ENCODE results near the gene DMBT1.
"Not testable (repeated sequence)": the region's sequence is repeated elsewhere in the genome, so short reads cannot be mapped to it uniquely, and the experiment has no call there.

The DMBT1 gene

DNA sequence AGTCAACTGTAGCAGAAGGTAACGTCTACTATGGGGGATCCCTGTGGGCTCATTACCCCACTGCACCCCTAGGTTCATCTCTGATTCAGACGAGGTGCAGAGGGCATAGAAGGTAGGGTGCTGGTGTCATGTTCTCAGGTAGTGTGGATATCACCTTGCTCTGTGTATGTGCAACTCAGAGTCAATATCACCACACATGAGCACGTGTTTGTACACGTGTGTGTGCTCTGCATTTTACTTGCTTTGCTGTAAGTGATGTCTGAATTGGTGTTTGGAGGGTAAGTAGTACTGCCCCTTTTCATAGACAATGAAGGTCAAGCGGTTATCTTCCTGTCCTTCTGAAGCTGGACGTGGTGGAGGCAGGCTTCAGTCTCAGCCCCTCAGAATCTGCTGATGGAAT lies 10.4 kb downstream of the DMBT1 start:
- no peak for DNase-seq

DNA sequence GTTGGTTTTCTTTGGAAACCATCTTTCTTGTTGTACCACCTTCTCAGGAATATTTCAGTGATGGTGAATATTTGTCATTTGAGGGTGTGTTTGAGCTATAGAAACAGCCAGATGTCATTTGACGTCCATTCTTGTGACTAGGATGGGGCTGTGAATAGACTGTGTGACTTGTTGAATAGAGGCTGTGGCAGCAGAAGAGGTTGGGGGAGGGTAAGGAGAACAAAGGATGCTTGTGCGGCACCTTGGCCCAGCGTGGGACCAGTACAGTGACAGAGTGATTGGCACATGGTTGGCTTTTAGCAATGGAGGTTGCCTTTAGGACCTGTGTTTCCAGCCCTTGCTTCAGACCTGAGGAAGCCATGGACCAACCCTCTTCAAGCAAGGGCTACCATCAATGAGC lies 11.3 kb downstream of the DMBT1 start:
- in situ Hi-C loops (cut with MboI; ENCODE audit: low pct_unique_long_range_greater_than_20kb, low sequenced_read_pairs): no loop called here

More for the DNA sequence above, 10.4 kb downstream of the DMBT1 start:
- in situ Hi-C loops (cut with MboI; ENCODE audit: low pct_unique_long_range_greater_than_20kb, low sequenced_read_pairs): no loop called here

DNA sequence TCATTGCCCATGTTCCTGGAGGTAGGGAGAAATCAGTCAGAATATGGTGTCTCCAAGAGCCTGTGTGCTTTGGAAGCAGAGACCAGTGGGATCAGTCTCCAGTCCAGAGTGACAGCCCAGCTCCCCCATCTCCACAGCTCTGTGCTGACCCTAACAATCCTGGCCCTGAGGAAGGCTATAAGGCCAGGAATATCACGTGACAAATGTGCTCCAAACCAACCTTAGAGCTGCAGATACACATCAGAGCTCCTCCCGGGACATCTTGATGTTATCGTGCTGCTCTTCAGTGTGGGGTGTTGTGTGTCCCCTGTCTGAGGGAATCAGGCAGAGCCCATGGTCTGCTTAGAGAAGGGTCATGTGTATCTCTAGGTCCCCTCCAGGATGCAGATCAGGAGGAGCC lies 15.2 kb downstream of the DMBT1 start:
- DNase-seq: no peak
- in situ Hi-C loops (cut with MboI; ENCODE audit: low pct_unique_long_range_greater_than_20kb, low sequenced_read_pairs): no loop called here

More for the DNA sequence above, 11.3 kb downstream of the DMBT1 start:
- DNase-seq: no peak

DNA sequence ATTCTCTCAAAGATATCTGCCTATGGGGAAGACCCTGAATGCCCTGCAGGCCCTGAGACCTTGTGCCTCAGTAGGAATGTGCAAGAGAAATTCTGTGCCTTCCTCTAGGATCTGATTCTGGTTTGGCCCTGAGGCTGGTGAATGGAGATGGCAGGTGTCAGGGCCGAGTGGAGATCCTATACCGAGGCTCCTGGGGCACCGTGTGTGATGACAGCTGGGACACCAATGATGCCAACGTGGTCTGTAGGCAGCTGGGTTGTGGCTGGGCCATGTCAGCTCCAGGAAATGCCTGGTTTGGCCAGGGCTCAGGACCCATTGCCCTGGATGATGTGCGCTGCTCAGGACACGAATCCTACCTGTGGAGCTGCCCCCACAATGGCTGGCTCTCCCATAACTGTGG lies 15.7 kb downstream of the DMBT1 start:
- DNase-seq: no peak
- in situ Hi-C loops (cut with MboI; ENCODE audit: low pct_unique_long_range_greater_than_20kb, low sequenced_read_pairs): no loop called here

DNA sequence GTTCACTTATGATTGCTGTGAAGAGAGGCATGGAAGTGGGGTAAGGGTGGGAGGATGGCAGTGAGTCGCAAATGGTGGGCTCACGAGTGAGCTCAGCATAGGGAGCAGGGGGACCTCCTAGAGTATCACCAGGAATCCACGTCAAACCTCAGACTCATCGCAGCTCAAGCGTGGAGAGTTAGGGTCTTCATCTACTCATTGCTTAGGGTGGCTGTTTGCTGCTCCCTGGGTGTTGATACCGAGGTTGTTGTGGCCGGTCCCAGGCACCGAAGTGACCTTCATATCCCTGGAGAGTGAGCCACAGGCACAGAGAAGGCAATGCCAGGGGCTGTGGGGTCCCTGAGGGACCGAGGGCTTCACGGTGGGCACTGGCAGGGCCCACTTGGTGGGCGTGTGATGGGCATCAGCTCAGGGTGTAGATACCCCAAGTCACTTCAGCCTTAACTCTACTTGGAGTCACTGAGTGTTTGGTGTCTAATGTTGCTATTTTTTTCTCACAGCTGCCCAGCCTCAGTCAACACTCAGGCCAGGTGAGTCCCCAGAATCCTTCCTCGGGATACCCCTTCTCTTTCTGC lies 16.8 kb downstream of the DMBT1 start:
- in situ Hi-C loops (cut with MboI; ENCODE audit: low pct_unique_long_range_greater_than_20kb, low sequenced_read_pairs): no loop called here
- no peak for DNase-seq

DNA sequence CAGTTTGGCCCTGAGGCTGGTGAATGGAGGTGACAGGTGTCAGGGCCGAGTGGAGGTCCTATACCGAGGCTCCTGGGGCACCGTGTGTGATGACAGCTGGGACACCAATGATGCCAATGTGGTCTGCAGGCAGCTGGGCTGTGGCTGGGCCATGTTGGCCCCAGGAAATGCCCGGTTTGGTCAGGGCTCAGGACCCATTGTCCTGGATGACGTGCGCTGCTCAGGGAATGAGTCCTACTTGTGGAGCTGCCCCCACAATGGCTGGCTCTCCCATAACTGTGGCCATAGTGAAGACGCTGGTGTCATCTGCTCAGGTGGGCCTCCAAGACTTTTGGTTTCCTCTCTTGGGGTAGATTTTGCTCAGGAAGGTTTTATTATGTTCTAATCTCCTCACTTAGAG lies 25.5 kb downstream of the DMBT1 start:
- DNase-seq; in situ Hi-C loops (cut with MboI; ENCODE audit: low pct_unique_long_range_greater_than_20kb, low sequenced_read_pairs): not testable (repeated sequence)

DNA sequence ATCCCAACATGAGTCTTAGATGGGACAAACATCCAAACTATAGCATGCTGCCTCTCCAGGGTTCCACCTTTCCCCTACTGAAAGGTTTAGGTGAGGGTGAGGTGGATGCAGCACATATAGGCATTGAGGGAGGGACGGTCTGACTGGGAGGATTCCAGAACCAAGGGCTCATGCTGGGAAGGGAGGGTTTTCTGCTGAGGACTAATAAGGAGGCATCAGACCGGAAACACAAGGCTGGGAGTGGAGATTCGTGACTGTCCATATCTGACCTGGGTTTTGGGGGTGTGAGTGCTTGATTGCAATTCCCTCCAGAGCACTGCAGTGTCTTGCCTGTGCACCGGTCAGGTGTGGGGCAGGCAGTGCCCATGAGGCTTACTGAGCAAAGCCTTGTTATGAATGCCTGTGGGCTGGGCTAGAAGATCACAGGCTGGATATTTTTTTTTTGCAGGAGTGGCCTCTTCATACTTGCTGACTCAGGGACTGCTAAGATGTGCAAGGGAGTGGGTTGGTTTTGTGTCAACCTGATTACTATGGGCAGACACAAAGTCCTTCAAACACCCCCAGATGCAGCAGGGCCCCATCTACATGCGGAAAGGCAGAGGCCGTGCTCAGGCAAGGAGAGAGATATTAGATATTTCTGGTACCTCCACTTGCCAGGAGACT lies 26.7 kb downstream of the DMBT1 start:
- no peak for DNase-seq
- in situ Hi-C loops (cut with MboI; ENCODE audit: low pct_unique_long_range_greater_than_20kb, low sequenced_read_pairs): no loop called here

GRCh38 chr10:122588381-122588780 lies 27.8 kb downstream of the DMBT1 start:
- DNase-seq: no peak
- in situ Hi-C loops (cut with MboI; ENCODE audit: low pct_unique_long_range_greater_than_20kb, low sequenced_read_pairs): no loop called here

DNA sequence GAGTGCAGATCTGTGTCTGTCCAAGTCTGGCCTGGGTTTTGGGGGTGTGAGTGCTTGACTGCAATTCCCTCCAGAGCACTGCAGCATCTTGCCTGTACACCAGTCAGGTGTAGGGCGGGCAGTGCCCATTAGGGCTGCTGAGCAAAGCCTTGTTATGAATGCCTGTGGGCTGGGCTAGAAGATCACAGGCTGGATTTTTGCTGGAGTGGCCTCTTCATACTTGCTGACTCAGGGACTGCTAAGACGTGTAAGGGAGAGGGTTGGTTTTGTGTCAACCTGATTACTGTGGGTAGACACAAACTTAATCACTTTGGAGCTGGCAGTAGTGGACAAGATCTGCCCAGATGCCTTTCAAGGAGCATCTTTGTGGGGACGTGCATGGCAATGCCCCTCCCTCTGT lies 29.6 kb downstream of the DMBT1 start:
- in situ Hi-C loops (cut with MboI; ENCODE audit: low pct_unique_long_range_greater_than_20kb, low sequenced_read_pairs): no loop called here
- no peak for DNase-seq

DNA sequence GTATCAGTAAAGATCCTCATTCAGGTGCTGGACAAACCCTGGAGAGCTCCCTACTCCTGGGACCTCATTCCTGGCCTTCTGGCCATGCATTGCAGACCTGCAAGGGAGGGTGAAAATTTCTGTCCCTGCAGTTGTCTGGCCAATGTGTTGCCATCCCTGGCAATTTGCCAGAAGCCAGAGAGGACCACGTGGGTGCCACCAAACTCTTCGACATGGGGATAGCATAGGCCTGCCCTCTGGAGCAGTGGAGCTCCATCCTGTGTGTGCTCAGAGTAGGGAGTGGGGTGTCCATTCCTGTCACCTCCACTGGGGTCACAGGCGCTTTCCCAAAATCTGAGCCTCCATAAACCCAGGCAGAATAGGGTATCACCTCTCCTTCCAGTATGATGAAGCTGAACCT lies 31.2 kb downstream of the DMBT1 start:
- in situ Hi-C loops (cut with MboI; ENCODE audit: low pct_unique_long_range_greater_than_20kb, low sequenced_read_pairs): no loop called here

GRCh38 chr10:122592161-122592560 lies 31.6 kb downstream of the DMBT1 start:
- in situ Hi-C loops (cut with MboI; ENCODE audit: low pct_unique_long_range_greater_than_20kb, low sequenced_read_pairs): no loop called here
- no peak for DNase-seq

More for the DNA sequence above, 31.2 kb downstream of the DMBT1 start:
- no peak for DNase-seq

DNA sequence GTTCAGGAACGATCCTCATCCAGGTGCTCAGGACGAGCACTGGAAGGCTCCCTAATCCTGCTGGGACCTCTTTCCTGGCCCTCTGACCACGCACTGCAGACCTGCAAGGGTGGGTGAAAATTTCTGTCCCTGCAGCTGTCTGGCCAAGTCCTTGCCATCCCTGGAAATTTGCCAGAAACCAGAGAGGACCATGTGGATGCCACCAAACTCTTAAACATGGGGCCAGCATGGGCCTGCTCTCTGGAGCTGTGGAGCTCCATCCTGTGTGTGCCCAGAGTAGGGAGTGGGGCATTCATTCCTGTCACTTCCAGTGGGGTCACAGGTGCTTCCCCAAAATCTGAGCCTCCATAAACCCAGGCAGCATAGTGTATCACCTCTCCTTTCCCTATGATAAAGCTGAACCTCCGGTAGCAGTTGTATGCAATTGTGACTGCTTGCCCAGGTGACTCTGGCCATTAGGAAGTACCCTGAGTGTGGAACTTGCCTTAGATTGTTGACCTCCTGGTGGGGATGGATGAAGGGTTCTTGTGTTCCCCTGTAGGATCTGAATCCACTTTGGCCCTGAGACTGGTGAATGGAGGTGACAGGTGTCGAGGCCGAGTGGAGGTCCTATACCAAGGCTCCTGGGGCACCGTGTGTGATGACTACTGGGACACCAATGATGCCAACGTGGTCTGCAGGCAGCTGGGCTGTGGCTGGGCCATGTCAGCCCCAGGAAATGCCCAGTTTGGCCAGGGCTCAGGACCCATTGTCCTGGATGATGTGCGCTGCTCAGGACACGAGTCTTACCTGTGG lies 57.1 kb downstream of the DMBT1 start:
- DNase-seq: no peak
- in situ Hi-C loops (cut with MboI; ENCODE audit: low pct_unique_long_range_greater_than_20kb, low sequenced_read_pairs): no loop called here

- in situ Hi-C loops (cut with MboI; ENCODE audit: low pct_unique_long_range_greater_than_20kb, low sequenced_read_pairs): no loop called here
Measured at GRCh38 chr10:122618461-122619165, 58.1 kb downstream of the DMBT1 start.

DNA sequence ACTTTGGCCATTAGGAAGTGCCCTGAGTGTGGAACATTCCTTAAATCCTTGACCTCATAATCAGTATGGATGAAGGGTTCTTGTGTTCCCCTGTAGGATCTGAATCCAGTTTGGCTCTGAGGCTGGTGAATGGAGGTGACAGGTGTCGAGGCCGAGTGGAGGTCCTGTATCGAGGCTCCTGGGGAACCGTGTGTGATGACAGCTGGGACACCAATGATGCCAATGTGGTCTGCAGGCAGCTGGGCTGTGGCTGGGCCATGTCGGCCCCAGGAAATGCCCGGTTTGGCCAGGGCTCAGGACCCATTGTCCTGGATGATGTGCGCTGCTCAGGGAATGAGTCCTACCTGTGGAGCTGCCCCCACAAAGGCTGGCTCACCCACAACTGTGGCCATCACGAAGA lies 60.4 kb downstream of the DMBT1 start:
- DNase-seq; in situ Hi-C loops (cut with MboI; ENCODE audit: low pct_unique_long_range_greater_than_20kb, low sequenced_read_pairs): not testable (repeated sequence)

More at GRCh38 chr10:122618461-122619165, 58.1 kb downstream of the DMBT1 start:
- DNase-seq: no peak

DNA sequence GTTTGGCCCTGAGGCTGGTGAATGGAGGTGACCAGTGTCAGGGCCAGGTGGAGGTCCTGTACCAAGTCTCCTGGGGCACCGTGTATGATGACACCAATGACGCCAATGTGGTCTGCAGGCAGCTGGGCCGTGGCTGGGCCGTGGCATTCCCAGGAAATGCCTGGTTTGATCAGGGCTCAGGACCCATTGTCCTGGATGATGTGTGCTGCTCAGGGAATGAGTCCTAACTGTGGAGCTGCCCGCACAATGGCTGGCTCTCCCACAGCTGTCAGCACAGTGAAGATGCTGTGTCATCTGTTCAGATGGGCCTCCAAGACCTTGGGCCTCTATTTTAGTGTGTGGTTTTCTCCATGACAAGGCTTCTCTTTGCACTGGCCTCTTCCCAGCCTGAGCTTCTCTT lies 64.0 kb downstream of the DMBT1 start:
- no peak for DNase-seq
- in situ Hi-C loops (cut with MboI; ENCODE audit: low pct_unique_long_range_greater_than_20kb, low sequenced_read_pairs): no loop called here

DNA sequence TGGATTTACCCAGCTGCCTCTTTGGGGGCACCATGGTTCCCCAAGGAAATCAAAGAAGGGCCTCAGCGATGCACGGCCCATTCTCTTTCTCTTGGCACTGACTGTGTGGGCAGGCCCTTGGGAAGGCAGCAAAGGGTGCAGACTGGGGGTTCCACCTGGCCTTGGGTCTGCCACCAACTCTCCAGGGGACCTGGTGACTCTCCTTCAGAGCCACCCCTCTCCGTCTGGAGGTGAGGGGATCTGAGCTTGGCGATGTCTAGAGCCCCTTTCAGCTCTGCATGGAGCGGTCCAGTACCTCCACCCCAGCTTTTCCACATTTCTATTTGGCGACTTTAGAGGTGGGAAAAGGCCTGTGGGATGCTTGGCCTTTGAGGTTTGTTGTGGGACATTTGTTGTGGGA lies 70.0 kb downstream of the DMBT1 start:
- no peak for DNase-seq
- in situ Hi-C loops (cut with MboI; ENCODE audit: low pct_unique_long_range_greater_than_20kb, low sequenced_read_pairs): no loop called here

- in situ Hi-C loops (cut with MboI; ENCODE audit: low pct_unique_long_range_greater_than_20kb, low sequenced_read_pairs): no loop called here
- no peak for DNase-seq
Measured at GRCh38 chr10:122632031-122632430, 71.5 kb downstream of the DMBT1 start.

DNA sequence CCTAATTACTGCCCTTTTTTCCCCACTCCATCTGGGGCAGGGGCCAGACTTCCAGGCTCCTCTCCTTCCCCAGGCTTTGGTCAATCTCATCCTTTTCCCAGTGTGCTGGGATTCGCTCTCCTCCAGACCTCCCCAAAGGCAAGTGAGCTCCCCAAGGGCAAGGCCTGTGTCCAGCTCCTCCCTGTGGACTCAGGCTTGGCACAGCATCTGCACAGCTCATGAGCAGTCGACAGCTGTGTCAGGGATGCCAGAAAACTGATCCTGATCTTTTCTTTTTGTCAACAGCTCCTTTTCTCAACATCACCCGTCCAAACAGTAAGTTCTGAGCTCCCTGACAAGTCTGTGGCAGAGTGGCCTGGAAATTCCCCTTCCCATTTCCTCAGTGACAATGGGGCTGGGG lies 72.0 kb downstream of the DMBT1 start:
- no peak for DNase-seq
- in situ Hi-C loops (cut with MboI; ENCODE audit: low pct_unique_long_range_greater_than_20kb, low sequenced_read_pairs): no loop called here

DNA sequence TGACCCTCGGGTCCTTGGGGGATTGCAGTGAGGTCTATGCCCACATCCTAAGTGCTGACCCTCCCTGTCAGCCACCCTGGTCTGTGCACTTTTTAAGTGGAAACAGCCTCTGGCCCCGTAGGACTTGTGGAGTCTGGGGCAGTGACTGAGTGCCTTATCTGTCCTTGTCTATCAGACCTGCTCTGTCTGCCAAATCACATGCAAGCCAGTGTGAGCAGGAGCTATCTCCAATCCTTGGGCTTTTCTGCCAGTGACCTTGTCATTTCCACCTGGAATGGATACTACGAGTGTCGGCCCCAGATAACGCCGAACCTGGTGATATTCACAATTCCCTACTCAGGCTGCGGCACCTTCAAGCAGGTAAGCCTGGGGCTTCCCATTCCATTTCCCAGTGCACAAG lies 76.4 kb downstream of the DMBT1 start:
- in situ Hi-C loops (cut with MboI; ENCODE audit: low pct_unique_long_range_greater_than_20kb, low sequenced_read_pairs): no loop called here
- DNase-seq: no peak

- in situ Hi-C loops (cut with MboI; ENCODE audit: low pct_unique_long_range_greater_than_20kb, low sequenced_read_pairs): no loop called here
- DNase-seq: no peak
Measured at GRCh38 chr10:122637376-122637775, 76.8 kb downstream of the DMBT1 start.

All from KBM-7 (cell line).